Measurements from ENCODE around the gene TANGO6. TPM values are rescaled to one million over a fixed set of nuclear protein-coding genes. Genes with fewer than 3 reads are reported as not detected.

Gene TANGO6
- total RNA-seq, 1 donor from 2014 or later = 12.8 TPM

- H3K4me1 ChIP-seq = no peaks in the 10 kb centered on the region
- no peak for DNase-seq (ENCODE audit: low spot score)
- peaks cover 5% of the 10 kb centered on the region for H3K9me3 ChIP-seq (ENCODE audit: low read depth)
- H3K36me3 ChIP-seq = no peaks in the 10 kb centered on the region
- Mint-ChIP-seq H3K4me3 (no peak overlapping the region), H3K27me3 (ENCODE audit: insufficient read depth, low read depth) (no peaks in the 10 kb centered on the region), H3K36me3 (peaks cover 5% of the 10 kb centered on the region), H3K9me3 (peaks cover 6% of the 10 kb centered on the region), H3K4me1 (no peaks in the 10 kb centered on the region), H3K27ac (no peak overlapping the region)
- peaks cover 4% of the 10 kb centered on the region for H3K79me2 ChIP-seq (ENCODE audit: low read depth)
- H2AFZ ChIP-seq (replicated peaks) = no peak overlapping the region
- no peaks in the 10 kb centered on the region for H4K20me1 ChIP-seq (ENCODE audit: low read depth)
- no peak overlapping the region for H3K27ac ChIP-seq
- TF ChIP-seq EZH2phosphoT487 (IDR thresholded peaks at IDR 0.05) = no peak
- no peak for TF ChIP-seq CTCF (IDR thresholded peaks at IDR 0.05)
- H3K27me3 ChIP-seq = no peaks in the 10 kb centered on the region
- H3F3A ChIP-seq (ENCODE audit: low read depth) = no peaks in the 10 kb centered on the region
- no peak overlapping the region for H3K9ac ChIP-seq
- no peak overlapping the region for H3K4me3 ChIP-seq
- no peak overlapping the region for H3K4me2 ChIP-seq
Observed at GRCh38 chr16:68857479-68857878, 14.1 kb downstream of the TANGO6 start.

- Mint-ChIP-seq H3K36me3 (peaks cover 7% of the 10 kb centered on the region), H3K4me1 (no peaks in the 10 kb centered on the region), H3K4me3 (no peak overlapping the region), H3K27me3 (ENCODE audit: insufficient read depth, low read depth) (no peaks in the 10 kb centered on the region), H3K9me3 (peaks cover 6% of the 10 kb centered on the region), H3K27ac (no peak overlapping the region)
- H3K9ac ChIP-seq = no peak overlapping the region
- H3K4me1 ChIP-seq = no peaks in the 10 kb centered on the region
- DNase-seq (ENCODE audit: low spot score) = no peak
- peaks cover 4% of the 10 kb centered on the region for H3K79me2 ChIP-seq (ENCODE audit: low read depth)
- H4K20me1 ChIP-seq (ENCODE audit: low read depth) = no peaks in the 10 kb centered on the region
- H3K9me3 ChIP-seq (ENCODE audit: low read depth) = peaks cover 5% of the 10 kb centered on the region
- no peaks in the 10 kb centered on the region for H3F3A ChIP-seq (ENCODE audit: low read depth)
- H3K36me3 ChIP-seq = no peaks in the 10 kb centered on the region
- no peak overlapping the region for H3K27ac ChIP-seq
- no peaks in the 10 kb centered on the region for H3K27me3 ChIP-seq
- no peak overlapping the region for H3K4me3 ChIP-seq
- TF ChIP-seq EZH2 (IDR thresholded peaks at IDR 0.05) (no peak), CTCF (IDR thresholded peaks at IDR 0.05) (no peak), EZH2phosphoT487 (IDR thresholded peaks at IDR 0.05) (no peak)
- H2AFZ ChIP-seq (replicated peaks) = no peak overlapping the region
- H3K4me2 ChIP-seq = no peak overlapping the region
Observed at GRCh38 chr16:68859828-68860227, 16.5 kb downstream of the TANGO6 start.

- Histone ChIP-seq H3K27me3 (no peaks in the 10 kb centered on the region), H3K9ac (no peak overlapping the region), H3K36me3 (no peaks in the 10 kb centered on the region), H3K27ac (no peak overlapping the region), H3F3A (ENCODE audit: low read depth) (no peaks in the 10 kb centered on the region), H3K9me3 (ENCODE audit: low read depth) (peaks cover 5% of the 10 kb centered on the region), H2AFZ (replicated peaks) (no peak overlapping the region), H4K20me1 (ENCODE audit: low read depth) (no peaks in the 10 kb centered on the region), H3K4me1 (no peaks in the 10 kb centered on the region), H3K4me3 (no peak overlapping the region), H3K79me2 (ENCODE audit: low read depth) (peaks cover 4% of the 10 kb centered on the region), H3K4me2 (no peak overlapping the region)
- Mint-ChIP-seq H3K27me3 (ENCODE audit: insufficient read depth, low read depth) (no peaks in the 10 kb centered on the region), H3K27ac (no peak overlapping the region), H3K4me1 (no peaks in the 10 kb centered on the region), H3K9me3 (peaks cover 5% of the 10 kb centered on the region), H3K36me3 (peaks cover 7% of the 10 kb centered on the region), H3K4me3 (no peak overlapping the region)
- DNase-seq (ENCODE audit: low spot score) = no peak
- no peak for TF ChIP-seq EZH2 (IDR thresholded peaks at IDR 0.05)
- no peak for TF ChIP-seq CTCF (IDR thresholded peaks at IDR 0.05)
- TF ChIP-seq EZH2phosphoT487 (IDR thresholded peaks at IDR 0.05) = no peak
Observed at GRCh38 chr16:68860978-68861892, 17.9 kb downstream of the TANGO6 start.
